ENCODE data around the gene RREB1. TPM values are rescaled to one million over a fixed set of nuclear protein-coding genes. Genes with fewer than 3 reads are reported as not detected.
A peak's percentile ranks its signal among the peaks of the same experiment; 100 is the strongest.

RREB1 gene
- total RNA-seq, 1 experiment from 2014 or later, result 7.0 TPM

DNA sequence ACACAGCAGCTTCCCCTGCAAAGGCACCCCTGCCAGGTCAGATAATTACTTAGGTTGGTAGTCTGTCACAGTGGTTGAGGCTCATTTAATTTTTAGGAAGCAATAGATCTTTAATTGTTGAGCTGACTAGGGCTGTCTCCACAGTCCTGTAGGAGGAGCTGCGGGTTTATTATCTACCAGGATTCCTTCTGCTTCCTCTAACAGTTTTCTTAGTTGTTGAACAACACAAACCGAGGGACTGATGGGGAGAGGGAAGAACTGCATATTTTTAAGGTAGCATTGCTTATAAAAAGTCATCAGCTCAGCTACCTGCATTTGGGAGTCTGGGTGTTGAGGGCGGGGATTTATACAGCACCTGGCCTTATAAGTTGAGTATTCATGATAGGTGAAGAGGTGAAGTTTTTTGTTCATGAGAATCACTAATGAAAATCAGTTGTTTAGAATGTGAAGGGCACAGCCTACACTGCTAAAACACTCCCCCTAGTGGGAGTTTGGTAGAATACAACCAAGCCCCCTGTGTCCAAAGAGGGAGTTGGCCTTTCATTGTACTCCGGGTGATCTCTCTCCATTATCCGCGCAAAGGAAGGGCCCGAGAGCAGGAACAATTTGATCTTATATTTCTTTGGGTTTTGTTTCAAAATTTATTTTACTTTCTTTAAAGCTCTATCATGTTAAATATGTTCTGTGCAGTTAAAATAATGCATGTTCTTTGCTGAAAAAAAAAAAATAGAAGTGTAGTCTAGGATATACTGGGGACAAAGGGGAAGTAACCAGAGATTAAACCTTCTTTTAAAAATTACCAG is 135.6 kb downstream of the RREB1 start:
- DNase-seq (ENCODE audit: low read depth), result peak; percentile 51

- DNase-seq (ENCODE audit: low read depth), result no peak
These were observed 138.1 kb downstream of the RREB1 start for GRCh38 chr6:7245668-7246393.

- no peak for DNase-seq (ENCODE audit: low read depth)
These were observed 138.8 kb downstream of the RREB1 start for GRCh38 chr6:7246401-7247178.

DNA sequence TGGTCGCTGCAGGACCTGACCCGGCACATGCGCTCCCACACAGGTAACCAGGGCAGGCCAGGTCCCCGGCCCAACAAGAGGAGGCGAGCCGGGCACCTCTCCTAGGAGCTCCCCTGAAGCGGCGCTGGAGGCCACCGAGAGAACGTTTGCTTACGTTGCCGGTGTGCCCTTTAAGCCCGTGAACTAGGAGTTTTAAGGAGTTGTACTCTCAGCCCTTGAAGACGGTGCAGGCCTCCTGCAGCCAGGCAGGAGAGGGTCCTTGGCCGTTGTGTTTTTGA is 139.4 kb downstream of the RREB1 start:
- no peak for DNase-seq (ENCODE audit: low read depth)

- DNase-seq (ENCODE audit: low read depth), result no peak
These were observed 140.1 kb downstream of the RREB1 start for GRCh38 chr6:7247828-7248227.

- DNase-seq (ENCODE audit: low read depth), result no peak
These were observed 141.6 kb downstream of the RREB1 start for GRCh38 chr6:7249391-7249790.

GRCh38 chr6:7249946-7250643 is 142.3 kb downstream of the RREB1 start:
- no peak for DNase-seq (ENCODE audit: low read depth)

DNA sequence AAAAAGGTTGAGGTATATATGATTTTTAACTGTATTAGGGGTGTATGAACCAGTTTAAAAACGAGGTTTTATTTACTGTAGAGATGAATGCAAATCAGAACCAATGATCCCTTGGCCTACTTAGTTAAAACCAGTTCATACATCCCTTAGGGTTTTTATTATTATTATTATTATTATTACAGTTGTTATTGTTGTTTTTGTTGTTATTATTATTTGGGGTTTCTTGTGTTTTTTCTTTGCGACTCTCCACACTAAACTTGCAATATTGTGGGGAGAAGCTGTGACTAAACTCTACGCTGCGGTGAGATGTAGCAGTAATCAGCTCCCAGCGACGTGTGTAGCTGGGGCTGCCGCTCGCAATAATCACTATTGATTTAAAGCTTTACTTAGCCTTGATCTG is 143.1 kb downstream of the RREB1 start:
- no peak for DNase-seq (ENCODE audit: low read depth)

DNA sequence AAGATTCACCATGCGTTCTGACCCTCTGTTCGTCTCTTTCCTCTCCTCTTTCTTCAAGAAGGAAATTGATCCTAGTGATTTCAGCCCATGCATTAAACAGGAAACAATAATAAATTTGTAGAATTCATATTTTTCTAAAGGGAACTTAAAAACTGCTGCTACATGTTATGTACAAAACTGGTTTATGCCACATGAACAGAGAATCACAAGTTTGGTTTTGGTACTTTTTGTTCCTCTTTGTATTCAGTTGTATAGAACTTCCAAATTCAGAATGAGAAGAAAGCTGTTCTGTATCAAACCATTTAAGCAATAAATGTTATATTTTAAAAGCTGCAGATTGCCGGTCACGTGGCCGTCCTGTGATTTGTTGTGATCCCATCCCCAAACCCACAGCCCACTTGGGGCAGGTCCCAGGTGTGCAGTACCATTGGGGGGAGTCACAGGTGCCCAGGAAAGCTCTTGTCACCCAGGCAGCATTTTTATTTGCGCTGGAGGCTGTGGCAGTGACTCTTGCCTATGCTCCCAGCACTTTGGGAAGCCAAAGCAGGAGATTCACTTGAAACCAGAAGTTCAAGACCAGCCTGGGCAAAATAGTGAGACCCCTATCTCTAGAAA is 144.0 kb downstream of the RREB1 start:
- DNase-seq (ENCODE audit: low read depth), result no peak

- no peak for DNase-seq (ENCODE audit: low read depth)
These were observed 144.6 kb downstream of the RREB1 start for GRCh38 chr6:7252390-7252789.

GRCh38 chr6:7254980-7255835 is 147.4 kb downstream of the RREB1 start:
- DNase-seq (ENCODE audit: low read depth), result no peak

DNA sequence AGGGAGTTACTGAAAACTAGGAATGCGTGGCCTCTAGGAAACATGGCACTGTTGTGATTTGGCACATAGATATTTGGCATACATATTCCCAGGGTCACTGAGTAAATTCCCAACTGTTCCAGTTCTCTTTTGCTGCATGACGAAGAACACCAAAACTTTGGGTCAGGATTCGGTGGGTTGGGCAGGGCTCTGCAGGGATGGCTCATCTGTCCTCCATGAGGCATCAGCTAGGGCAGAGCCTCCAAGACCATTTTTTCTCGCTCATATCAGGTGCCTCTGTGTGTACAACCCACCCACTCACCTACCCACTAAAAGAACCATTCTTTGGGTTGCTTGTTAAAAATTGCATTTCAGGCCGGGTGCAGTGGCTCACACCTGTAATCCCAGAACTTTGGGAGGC is 148.2 kb downstream of the RREB1 start:
- no peak for DNase-seq (ENCODE audit: low read depth)

DNA sequence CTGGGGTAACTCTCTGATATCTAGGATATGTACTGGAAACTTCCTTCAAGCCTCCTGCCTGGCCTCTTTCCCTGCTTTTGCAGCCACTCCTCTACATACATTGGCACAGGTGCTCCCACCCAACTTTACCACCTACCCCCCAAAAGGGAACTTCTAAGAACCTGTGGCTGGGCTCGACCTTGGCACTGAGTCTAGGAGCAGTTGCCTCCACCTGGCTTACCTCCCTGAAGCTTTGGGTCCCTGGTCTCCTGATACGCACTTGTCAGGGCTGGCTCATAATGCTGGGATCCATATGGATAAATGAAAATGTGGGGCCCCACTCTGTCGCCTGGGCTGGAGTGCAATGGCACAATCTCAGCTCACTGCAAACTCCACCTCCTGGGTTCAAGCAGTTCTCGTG is 149.0 kb downstream of the RREB1 start:
- no peak for DNase-seq (ENCODE audit: low read depth)

DNA sequence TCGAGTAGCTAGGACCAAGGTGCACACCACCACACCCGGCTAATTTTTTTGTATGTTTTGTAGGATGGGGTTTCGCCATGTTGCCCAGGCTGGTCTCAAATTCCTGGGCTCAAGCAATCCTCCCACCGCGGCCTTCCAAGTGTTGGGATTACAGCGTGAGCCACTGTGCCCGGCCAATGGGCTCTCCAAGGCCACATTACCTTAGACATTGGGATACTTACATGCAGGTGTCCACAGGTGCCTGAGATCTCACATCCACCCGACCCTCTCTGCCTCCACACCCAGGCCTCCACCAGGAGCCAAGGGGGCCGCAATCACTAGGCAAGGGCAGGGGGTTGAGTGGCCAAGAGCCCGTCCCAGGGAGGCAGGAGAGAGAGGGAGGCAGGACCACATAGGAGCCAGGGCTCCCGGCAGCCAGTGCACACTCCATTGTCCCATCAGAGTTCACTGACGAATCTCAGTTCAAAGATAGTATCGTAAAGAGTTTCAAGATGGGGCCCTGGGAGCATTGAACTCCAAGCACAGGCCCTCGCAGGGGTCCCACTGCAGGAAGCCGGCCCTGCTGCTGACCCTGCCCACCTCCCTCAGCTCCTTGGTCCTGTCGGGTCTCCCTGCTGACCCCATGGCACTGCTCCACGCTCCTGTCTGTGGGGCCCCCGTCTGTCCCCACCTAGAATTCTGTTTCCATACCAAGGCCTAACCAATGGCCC is 149.9 kb downstream of the RREB1 start:
- no peak for DNase-seq (ENCODE audit: low read depth)

DNA sequence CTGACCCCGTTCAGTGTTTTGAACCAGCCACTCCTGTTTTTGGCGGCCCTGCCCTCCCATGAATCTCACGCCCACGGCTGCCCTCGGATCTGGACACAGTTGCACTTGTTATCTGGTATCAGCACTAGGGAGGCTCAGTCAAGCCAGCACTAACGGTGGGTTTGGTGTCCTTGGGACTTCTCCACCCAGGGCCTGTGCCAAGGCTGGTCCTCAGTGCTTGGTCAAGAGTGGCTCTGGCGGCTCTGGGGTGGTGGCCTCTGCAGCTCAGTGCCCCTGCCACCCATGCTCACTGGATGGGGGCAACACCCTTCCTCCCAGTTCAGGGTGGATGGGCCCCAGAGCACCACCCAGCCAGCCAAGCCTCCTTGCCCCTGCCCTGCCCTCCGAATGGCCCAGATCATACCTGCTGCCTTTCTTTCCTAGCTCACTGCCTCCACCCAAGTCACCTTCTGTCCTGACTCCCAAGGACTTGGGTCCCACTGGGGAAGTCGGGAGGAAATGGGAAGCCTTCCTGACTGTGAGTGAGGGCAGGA is 150.5 kb downstream of the RREB1 start:
- no peak for DNase-seq (ENCODE audit: low read depth)

DNA sequence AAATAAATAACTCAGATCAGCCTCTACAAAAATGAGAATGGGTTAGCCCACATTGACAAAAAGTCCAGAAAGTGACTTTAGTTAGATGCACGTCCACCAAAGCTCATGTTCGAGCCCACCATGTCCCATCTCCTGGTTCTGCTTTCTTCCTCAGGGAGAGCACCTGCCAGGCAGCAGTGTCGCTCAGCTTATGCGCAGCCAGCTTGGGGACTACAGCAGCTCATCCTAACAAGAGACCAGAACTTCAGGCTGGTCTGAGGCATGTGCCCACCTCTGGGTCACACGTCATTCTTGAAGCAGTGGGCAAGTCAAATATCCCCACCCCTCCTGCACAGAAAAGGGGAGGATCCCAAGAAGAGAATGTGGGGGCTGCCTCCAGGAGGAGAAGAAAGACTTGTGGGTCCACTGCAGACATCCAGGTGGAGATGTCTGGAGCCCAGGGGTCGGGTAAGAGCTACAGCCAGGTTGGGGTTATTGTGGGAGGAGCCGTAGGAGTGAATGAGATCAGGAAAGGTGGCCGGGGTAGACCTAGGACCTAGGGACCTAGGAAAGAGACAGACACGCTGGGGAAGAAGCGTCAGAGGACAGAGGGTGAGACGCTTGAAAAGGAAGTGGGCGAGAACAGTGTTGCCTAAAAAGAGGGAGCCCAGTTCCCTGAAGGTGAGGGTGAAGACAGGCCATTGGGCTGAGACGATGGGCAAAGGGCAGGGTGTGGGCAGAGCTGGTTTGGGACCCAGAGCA is 152.7 kb downstream of the RREB1 start:
- DNase-seq (ENCODE audit: low read depth), result no peak

- peak; percentile 93 for DNase-seq (ENCODE audit: low read depth)
These were observed 153.5 kb downstream of the RREB1 start for GRCh38 chr6:7261032-7261841.

DNA sequence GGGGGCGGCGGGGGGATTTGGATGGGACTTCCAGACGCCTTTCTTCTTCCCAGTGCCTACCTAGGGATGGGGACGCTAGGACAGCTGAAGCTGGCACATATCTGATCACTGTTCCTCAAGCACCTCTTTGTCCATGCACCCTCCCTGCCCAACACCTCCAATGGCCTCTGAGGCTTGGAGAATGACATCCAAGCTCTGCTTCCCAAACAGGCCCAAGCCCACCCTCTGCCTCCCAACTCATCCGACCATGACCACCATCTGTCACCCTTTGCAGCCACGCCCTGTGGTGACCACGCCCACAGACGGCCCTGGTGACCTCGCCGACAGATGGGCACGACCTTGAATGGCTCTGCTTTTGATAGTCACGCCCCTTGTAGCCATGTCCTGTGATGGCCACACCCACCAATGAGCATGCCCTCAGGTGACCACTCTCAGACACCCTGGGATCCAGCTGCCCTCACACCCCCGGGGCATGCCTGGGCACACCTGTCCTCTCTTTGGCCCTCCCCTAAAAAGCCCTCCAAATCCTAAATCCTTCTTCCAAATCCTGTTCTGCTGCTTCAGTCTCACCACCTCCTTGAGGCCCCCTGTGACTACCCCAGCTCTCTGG is 154.2 kb downstream of the RREB1 start:
- peak; percentile 37 for DNase-seq (ENCODE audit: low read depth)

Data from Daoy (cell line).